Neural crest cell (in vitro differentiated cells): ENCODE measurements around the gene KPRP. TPM values are rescaled to one million over a fixed set of nuclear protein-coding genes. Genes with fewer than 3 reads are reported as not detected.

Experiments used
- DNase-seq: peaks from one replicate; pipeline ENCODE4 v3.0.0; 2021; ENCODE audit warnings: low read depth, mixed read lengths, low spot score
- H3K27ac Mint-ChIP-seq: one replicate; pipeline ENCODE4 v1.8.0; 2021; ENCODE audit warnings: mild to moderate bottlenecking, mixed read lengths; ENCODE audit not compliant: unreplicated experiment
- H3K27me3 Mint-ChIP-seq: 2 replicates; pipeline ENCODE4 v1.8.0; 2021; ENCODE audit warnings: low read depth, mild to moderate bottlenecking, mixed read lengths
- H3K36me3 Mint-ChIP-seq: 2 replicates; pipeline ENCODE4 v1.8.0; 2021; ENCODE audit warnings: low read depth, mild to moderate bottlenecking, mixed read lengths
- H3K4me1 Mint-ChIP-seq: 2 replicates; pipeline ENCODE4 v1.8.0; 2021; ENCODE audit warnings: mixed read lengths
- H3K4me3 Mint-ChIP-seq: one replicate; pipeline ENCODE4 v1.8.0; 2021; ENCODE audit warnings: mild to moderate bottlenecking, mixed read lengths
- H3K9me3 Mint-ChIP-seq: 2 replicates; pipeline ENCODE4 v1.8.0; 2021; ENCODE audit warnings: mixed read lengths
- CTCF ChIP-seq: fragments of 200-600 bp; sonication (generic); conservative IDR thresholded peaks from 2 replicates; pipeline ENCODE4 v1.5.0; 2021; ENCODE audit warnings: antibody characterized with exemption, mild to moderate bottlenecking
- total RNA-seq: library from RNA; stranded (reverse); gene quantifications from 2 replicates; pipeline ENCODE4 v1.2.1, GENCODE V29; 2021

The KPRP gene
- total RNA-seq, 1 donor from 2014 or later, result not detected

- H3K36me3 Mint-ChIP-seq, result no peaks in the 10 kb centered on the region
- H3K27me3 Mint-ChIP-seq, result no peaks in the 10 kb centered on the region
- no peak within 1 kb of the TSS for H3K27ac Mint-ChIP-seq
- no peak for TF ChIP-seq CTCF
- DNase-seq, result no peak
- H3K4me1 Mint-ChIP-seq, result no peaks in the 10 kb centered on the region
- no peak within 1 kb of the TSS for H3K4me3 Mint-ChIP-seq
- peaks cover 5% of the 10 kb centered on the region for H3K9me3 Mint-ChIP-seq
These were observed 28.3 kb downstream of the KPRP start, which contains the start of gene LCE1E for GRCh38 chr1:152786077-152786476. Gene LCE1E, plus strand, starts transcription at chr1:152786257. Its CDS starts 1,043 bp downstream, at chr1:152787300.

GRCh38 chr1:152795686-152796085 is 37.9 kb downstream of the KPRP start:
- Mint-ChIP-seq H3K27me3 (no peaks in the 10 kb centered on the region), H3K9me3 (peaks cover 14% of the 10 kb centered on the region), H3K27ac (no peak overlapping the region), H3K4me3 (no peak overlapping the region), H3K36me3 (peaks cover 2% of the 10 kb centered on the region), H3K4me1 (no peaks in the 10 kb centered on the region)
- no peak for DNase-seq
- no peak for TF ChIP-seq CTCF

- no peak for DNase-seq
- no peak within 1 kb of the TSS for H3K4me3 Mint-ChIP-seq
- no peak within 1 kb of the TSS for H3K27ac Mint-ChIP-seq
- peaks cover 2% of the 10 kb centered on the region for H3K36me3 Mint-ChIP-seq
- peaks cover 18% of the 10 kb centered on the region for H3K9me3 Mint-ChIP-seq
- no peak for TF ChIP-seq CTCF
- no peaks in the 10 kb centered on the region for H3K27me3 Mint-ChIP-seq
- H3K4me1 Mint-ChIP-seq, result no peaks in the 10 kb centered on the region
These were observed 38.6 kb downstream of the KPRP start, which contains the start of gene LCE1D for GRCh38 chr1:152796421-152796820. Gene LCE1D, plus strand, starts transcription at chr1:152796721. Its CDS starts 1,074 bp downstream, at chr1:152797795.

- no peak overlapping the region for H3K4me3 Mint-ChIP-seq
- H3K36me3 Mint-ChIP-seq, result peaks cover 2% of the 10 kb centered on the region
- no peaks in the 10 kb centered on the region for H3K27me3 Mint-ChIP-seq
- H3K27ac Mint-ChIP-seq, result no peak overlapping the region
- H3K9me3 Mint-ChIP-seq, result peaks cover 20% of the 10 kb centered on the region
- no peak for TF ChIP-seq CTCF
- DNase-seq, result no peak
- H3K4me1 Mint-ChIP-seq, result no peaks in the 10 kb centered on the region
These were observed 43.5 kb downstream of the KPRP start for GRCh38 chr1:152801333-152801732.

GRCh38 chr1:152806576-152806975 is 48.8 kb downstream of the KPRP start, which contains the start of gene LCE1C:
Gene LCE1C, minus strand, starts transcription at chr1:152806651. Its CDS starts 1,173 bp downstream, at chr1:152805478.
- peaks cover 21% of the 10 kb centered on the region for H3K9me3 Mint-ChIP-seq
- no peaks in the 10 kb centered on the region for H3K4me1 Mint-ChIP-seq
- no peaks in the 10 kb centered on the region for H3K27me3 Mint-ChIP-seq
- no peak for TF ChIP-seq CTCF
- DNase-seq, result no peak
- H3K36me3 Mint-ChIP-seq, result peaks cover 2% of the 10 kb centered on the region
- no peak within 1 kb of the TSS for H3K27ac Mint-ChIP-seq
- no peak within 1 kb of the TSS for H3K4me3 Mint-ChIP-seq

GRCh38 chr1:152811050-152811449 is 53.2 kb downstream of the KPRP start:
- TF ChIP-seq CTCF, result no peak
- no peak overlapping the region for H3K4me3 Mint-ChIP-seq
- no peaks in the 10 kb centered on the region for H3K4me1 Mint-ChIP-seq
- no peaks in the 10 kb centered on the region for H3K27me3 Mint-ChIP-seq
- H3K36me3 Mint-ChIP-seq, result no peaks in the 10 kb centered on the region
- no peak overlapping the region for H3K27ac Mint-ChIP-seq
- DNase-seq, result no peak
- peaks cover 27% of the 10 kb centered on the region for H3K9me3 Mint-ChIP-seq
